HepG2 (cell line): ENCODE data around the gene TMEM39B. TPM values are rescaled to one million over a fixed set of nuclear protein-coding genes. Genes with fewer than 3 reads are reported as not detected.

Experiments
- ATM ChIP-seq: fragments of 450-650 bp; IDR thresholded peaks from 2 replicates; pipeline ENCODE4 v1.7.1; 2017; ENCODE audit warnings: mild to moderate bottlenecking, borderline replicate concordance
- DDIT3 ChIP-seq: sonication (generic); formaldehyde crosslinking; IDR thresholded peaks from 2 replicates; pipeline ENCODE4 v1.4.0; 2020; ENCODE audit warnings: mild to moderate bottlenecking, missing genetic modification reagents
- E2F2 ChIP-seq: sonication (generic); formaldehyde crosslinking; IDR thresholded peaks from 2 replicates; pipeline ENCODE4 v1.4.0; 2020; ENCODE audit warnings: missing genetic modification reagents, borderline replicate concordance
- ERF ChIP-seq: IDR thresholded peaks from 2 replicates; pipeline ENCODE4 v1.6.1; 2018; ENCODE audit warnings: missing biosample characterization, missing genetic modification reagents
- FOXP1 ChIP-seq, 2 experiments: fragments of 450-650 bp in 1 of 2; IDR thresholded peaks; 2 replicates each; pipeline ENCODE4 v1.6.1; 2017 to 2018; ENCODE audit warnings: antibody characterized with exemption in 1 of 2
- GATA4 ChIP-seq: sonication (generic); IDR thresholded peaks from 2 replicates; pipeline ENCODE4 v1.6.1; 2016; ENCODE audit warnings: antibody characterized with exemption, low read depth, borderline replicate concordance
- LCORL ChIP-seq, 2 experiments: fragments of 450-650 bp in 1 of 2; sonication (generic) in 1 of 2; formaldehyde crosslinking in 1 of 2; IDR thresholded peaks; 2 replicates each; pipeline versions ENCODE4 v1.5.0 to v1.6.1; 2017 to 2020; ENCODE audit warnings: antibody characterized with exemption in 1 of 2, missing genetic modification reagents in 1 of 2
- MED13 ChIP-seq: sonication (generic); formaldehyde crosslinking; IDR thresholded peaks from 2 replicates; pipeline ENCODE4 v1.5.0; 2020; ENCODE audit warnings: missing genetic modification reagents
- MEF2D ChIP-seq: sonication (generic); formaldehyde crosslinking; IDR thresholded peaks from 2 replicates; pipeline ENCODE4 v1.5.1; 2020; ENCODE audit warnings: mild to moderate bottlenecking, missing genetic modification reagents
- MEIS2 ChIP-seq: sonication (generic); formaldehyde crosslinking; IDR thresholded peaks from 2 replicates; pipeline ENCODE4 v1.9.0; 2021; ENCODE audit warnings: mild to moderate bottlenecking, missing genetic modification reagents
- NONO ChIP-seq, 2 experiments: fragments of 450-650 bp in 1 of 2; sonication (generic) in 1 of 2; formaldehyde crosslinking in 1 of 2; IDR thresholded peaks in 1 of 2; conservative IDR thresholded peaks in 1 of 2; 2 replicates each; pipeline versions ENCODE4 v1.6.1 to v1.8.0; 2017 to 2022; ENCODE audit warnings: mild to moderate bottlenecking in 1 of 2, missing genetic modification reagents in 1 of 2, moderate library complexity in 1 of 2
- RARA ChIP-seq: IDR thresholded peaks from 2 replicates; pipeline ENCODE4 v1.6.1; 2016; ENCODE audit warnings: missing genetic modification reagents, missing compliant biosample characterization
- RXRB ChIP-seq: IDR thresholded peaks from 2 replicates; pipeline ENCODE4 v1.6.1; 2016; ENCODE audit warnings: borderline replicate concordance, missing genetic modification reagents, missing compliant biosample characterization
- SKI ChIP-seq: fragments of 450-650 bp; IDR thresholded peaks from one replicate; pipeline ENCODE4 v1.6.1; 2018; ENCODE audit warnings: mild to moderate bottlenecking; ENCODE audit not compliant: partially characterized antibody
- TAF15 ChIP-seq: fragments of 200-400 bp; formaldehyde crosslinking; IDR thresholded peaks from one replicate; pipeline ENCODE4 v1.6.1; 2018; ENCODE audit warnings: mild to moderate bottlenecking, low read depth, low read length; ENCODE audit not compliant: poor library complexity, severe bottlenecking
- TBP ChIP-seq: sonication (generic); formaldehyde crosslinking; IDR thresholded peaks from 2 replicates; pipeline ENCODE4 v1.5.0; 2020; ENCODE audit warnings: missing genetic modification reagents
- TCF7L2 ChIP-seq: IDR thresholded peaks from 2 replicates; pipeline ENCODE4 v1.6.1; 2011; ENCODE audit warnings: mild to moderate bottlenecking, low read depth, low read length, moderate library complexity
- ZNF205 ChIP-seq: IDR thresholded peaks from 2 replicates; pipeline ENCODE4 v1.6.1; 2018; ENCODE audit warnings: missing biosample characterization, missing genetic modification reagents
- ZNF292 ChIP-seq: sonication (generic); formaldehyde crosslinking; IDR thresholded peaks from 2 replicates; pipeline ENCODE4 v1.8.1; 2022; ENCODE audit warnings: mild to moderate bottlenecking, low read depth, missing genetic modification reagents, borderline replicate concordance
- ZNF317 ChIP-seq: sonication (generic); formaldehyde crosslinking; IDR thresholded peaks from 2 replicates; pipeline ENCODE4 v1.5.0; 2020; ENCODE audit warnings: mild to moderate bottlenecking, missing genetic modification reagents
- ZNF614 ChIP-seq: IDR thresholded peaks from 2 replicates; pipeline ENCODE4 v1.6.1; 2018; ENCODE audit warnings: missing biosample characterization, missing genetic modification reagents, inconsistent platforms, borderline replicate concordance
- ZNF616 ChIP-seq: sonication (generic); formaldehyde crosslinking; IDR thresholded peaks from 2 replicates; pipeline ENCODE4 v1.5.0; 2020; ENCODE audit warnings: low read depth, mild to moderate bottlenecking, missing genetic modification reagents
- ZNF800 ChIP-seq: sonication (generic); formaldehyde crosslinking; IDR thresholded peaks from 2 replicates; pipeline ENCODE4 v1.4.0; 2020; ENCODE audit warnings: missing genetic modification reagents
- polyA plus RNA-seq, 8 experiments: library from polyadenylated mRNA; depleted of rRNA in 3 of 8; stranded (reverse) in 7 of 8; unstranded in 1 of 8; fragments of >200 nt; fragmentation: Illumina TruSeq in 4 of 8; extraction: Trizol in 4 of 8; gene quantifications; 2 replicates each; pipeline versions ENCODE4 v1.2.1 to v1.2.3, GENCODE V29; 2011 to 2016; ENCODE audit warnings: low read depth in 4 of 8, missing spikeins in 1 of 8, mixed read lengths in 1 of 8; ENCODE audit not compliant: insufficient read depth in 1 of 8
- total RNA-seq, 5 experiments: library from RNA; depleted of rRNA; stranded (reverse); fragments of >200 nt; fragmentation: Illumina TruSeq; extraction: Trizol; gene quantifications; 2 replicates each; pipeline ENCODE4 v1.2.3, GENCODE V29; 2016; ENCODE audit warnings: low read depth in 1 of 5
- TF ChIP-seq, protein P1 (sequence below): IDR thresholded peaks from 2 replicates; pipeline ENCODE4 v1.6.1; 2016; ENCODE audit warnings: low read depth, control low read depth
- TF ChIP-seq, protein P2 (sequence below): sonication (generic); formaldehyde crosslinking; IDR thresholded peaks from 2 replicates; pipeline ENCODE4 v1.8.1; 2023; ENCODE audit warnings: mild to moderate bottlenecking, missing genetic modification reagents

Gene TMEM39B
- total and polyA plus RNA-seq, 2 of the 13 experiments (the other 11 are each of a cell fraction or from before 2014, with no cell fraction given): 4.9 to 10.4 TPM

DNA sequence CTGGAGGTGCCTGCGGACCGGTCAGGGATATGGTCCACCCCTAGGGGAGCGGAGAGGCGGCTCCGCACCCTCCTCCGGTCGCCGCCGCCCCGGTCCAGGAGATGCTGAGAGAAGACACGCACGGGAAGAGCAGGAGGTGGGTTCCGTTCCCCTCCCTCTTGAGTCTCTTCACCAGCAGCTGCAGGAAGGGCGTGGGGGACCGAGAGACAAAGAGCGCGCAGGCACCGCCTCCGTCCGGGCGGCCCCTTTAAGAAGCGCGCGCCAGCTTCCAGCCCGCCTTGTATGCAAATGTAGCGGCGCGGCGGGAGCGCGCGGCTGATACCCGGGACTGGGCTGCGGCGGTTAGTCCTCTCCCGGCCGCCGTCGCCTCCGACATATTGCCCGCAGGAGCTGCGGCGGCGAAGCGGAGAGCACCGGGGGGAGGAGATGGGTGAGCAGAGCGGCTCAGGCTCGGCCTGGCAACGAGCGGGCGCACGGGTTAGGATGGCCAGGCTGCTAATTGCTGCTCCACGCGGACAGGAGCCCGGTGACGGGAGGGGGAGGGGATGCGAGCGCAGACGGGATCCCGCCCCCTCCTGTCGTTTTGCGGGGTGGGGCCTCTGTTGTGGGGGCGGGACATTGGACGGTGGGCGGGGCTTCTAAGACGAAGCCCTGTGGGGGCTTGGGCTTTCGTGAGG, at the start of gene TMEM39B (continued):
- TF ChIP-seq E2F2 (CRISPR knock-in tag) (no peak), SKI (peak; percentile 61), ZNF614 (CRISPR knock-in tag) (no peak), LCORL (IDR thresholded peaks at IDR 0.05) (no peak), LCORL (CRISPR knock-in tag; IDR thresholded peaks at IDR 0.05) (peak; percentile 86), MEF2D (CRISPR knock-in tag) (peak; percentile 61; the same call in 1 of the 2 replicates), FOXP1 (IDR thresholded peaks at IDR 0.05) (no peak), FOXP1 (CRISPR knock-in tag; IDR thresholded peaks at IDR 0.05) (no peak), ERF (CRISPR knock-in tag) (peak; percentile 67; the same call in 1 of the 2 replicates), MEIS2 (CRISPR knock-in tag) (no peak), TAF15 (peak; percentile 76), ZNF205 (CRISPR knock-in tag) (0 out of 2 replicates have a peak, but pooled peaks have one; percentile 39), TBP (CRISPR knock-in tag) (no peak), NONO (IDR thresholded peaks at IDR 0.05) (no peak), NONO (CRISPR knock-in tag; conservative IDR thresholded peaks at IDR 0.05) (peak; percentile 91), TCF7L2 (no peak), RARA (CRISPR knock-in tag) (no peak), GATA4 (no peak), RXRB (CRISPR knock-in tag) (no peak), ZNF317 (peak; percentile 76; the same call in 1 of the 2 replicates), ATM (no peak), DDIT3 (CRISPR knock-in tag) (no peak), ZNF616 (CRISPR knock-in tag) (0 out of 2 replicates have a peak, but pooled peaks have one; percentile 32), ZNF800 (CRISPR knock-in tag) (no peak; the same call in 1 of the 2 replicates), MED13 (CRISPR knock-in tag) (no peak), ZNF292 (no peak)
- TF ChIP-seq, protein P1, sequence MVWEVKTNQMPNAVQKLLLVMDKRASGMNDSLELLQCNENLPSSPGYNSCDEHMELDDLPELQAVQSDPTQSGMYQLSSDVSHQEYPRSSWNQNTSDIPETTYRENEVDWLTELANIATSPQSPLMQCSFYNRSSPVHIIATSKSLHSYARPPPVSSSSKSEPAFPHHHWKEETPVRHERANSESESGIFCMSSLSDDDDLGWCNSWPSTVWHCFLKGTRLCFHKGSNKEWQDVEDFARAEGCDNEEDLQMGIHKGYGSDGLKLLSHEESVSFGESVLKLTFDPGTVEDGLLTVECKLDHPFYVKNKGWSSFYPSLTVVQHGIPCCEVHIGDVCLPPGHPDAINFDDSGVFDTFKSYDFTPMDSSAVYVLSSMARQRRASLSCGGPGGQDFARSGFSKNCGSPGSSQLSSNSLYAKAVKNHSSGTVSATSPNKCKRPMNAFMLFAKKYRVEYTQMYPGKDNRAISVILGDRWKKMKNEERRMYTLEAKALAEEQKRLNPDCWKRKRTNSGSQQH (CRISPR knock-in tag): no peak
- TF ChIP-seq, protein P2, sequence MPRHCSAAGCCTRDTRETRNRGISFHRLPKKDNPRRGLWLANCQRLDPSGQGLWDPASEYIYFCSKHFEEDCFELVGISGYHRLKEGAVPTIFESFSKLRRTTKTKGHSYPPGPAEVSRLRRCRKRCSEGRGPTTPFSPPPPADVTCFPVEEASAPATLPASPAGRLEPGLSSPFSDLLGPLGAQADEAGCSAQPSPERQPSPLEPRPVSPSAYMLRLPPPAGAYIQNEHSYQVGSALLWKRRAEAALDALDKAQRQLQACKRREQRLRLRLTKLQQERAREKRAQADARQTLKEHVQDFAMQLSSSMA (CRISPR knock-in tag): no peak; the same call in 1 of the 2 replicates
